SU-DHL-6 (cell line): Measurements from ENCODE around the gene P2RY13.

Experiments
- CTCF ChIP-seq: fragments of 200-600 bp; sonication (generic); IDR thresholded peaks from one replicate; pipeline ENCODE4 v1.5.1; 2017; ENCODE audit warnings: antibody characterized with exemption, mild to moderate bottlenecking, low read length, moderate library complexity; ENCODE audit not compliant: insufficient read depth, poor library complexity, severe bottlenecking
- EZH2phosphoT487 ChIP-seq: fragments of 200-600 bp; sonication (generic), shearing (Covaris generic); conservative IDR thresholded peaks from 2 replicates; pipeline ENCODE4 v1.6.1; 2018; ENCODE audit warnings: mild to moderate bottlenecking, antibody characterized with exemption, low read length, moderate library complexity, mixed read lengths

GRCh38 chr3:151350656-151351055, 21.3 kb upstream of the P2RY13 start:
- TF ChIP-seq CTCF: no peak
- TF ChIP-seq EZH2phosphoT487: no peak
